ENCODE results near the gene RSPH10B2.
A peak's percentile ranks its signal among the peaks of the same experiment; 100 is the strongest.
"Not testable (repeated sequence)": the region's sequence is repeated elsewhere in the genome, so short reads cannot be mapped to it uniquely, and the experiment has no call there.

Gene RSPH10B2

DNA sequence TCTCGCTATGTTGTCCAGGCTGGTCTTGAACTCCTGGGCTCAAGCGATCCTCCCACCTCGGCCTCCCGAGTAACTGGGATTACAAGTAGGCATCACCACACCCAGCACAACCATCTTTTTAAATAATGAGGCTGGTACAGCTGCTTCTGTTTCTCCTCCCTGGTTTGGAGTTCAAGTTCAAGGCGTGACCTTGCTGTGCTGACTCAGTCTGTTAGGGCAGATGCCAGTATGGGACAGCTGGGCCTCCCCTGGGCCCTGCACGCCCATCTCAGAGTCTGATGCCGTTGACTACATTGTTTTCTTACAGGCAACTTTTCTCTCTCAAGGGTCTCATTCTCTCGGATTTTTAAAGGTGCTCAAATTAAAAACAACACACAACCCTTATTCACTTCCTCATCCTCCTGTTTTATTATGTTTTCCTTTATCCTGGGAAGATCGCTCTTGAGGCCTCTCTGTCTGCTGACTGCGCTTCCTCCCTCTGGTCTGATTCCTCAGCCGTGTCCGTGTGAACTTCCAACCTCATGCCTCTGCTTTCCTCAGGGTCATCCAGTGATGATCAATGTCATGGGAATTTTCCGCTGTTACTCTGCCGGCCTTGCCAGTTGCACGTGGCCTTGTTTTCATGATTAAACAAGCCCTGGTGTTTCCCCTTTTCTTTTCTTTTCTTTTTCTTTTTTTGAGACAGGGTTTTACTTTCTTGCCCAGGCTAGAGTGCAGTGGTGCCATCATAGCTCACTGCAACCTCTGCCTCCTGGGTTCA is 38.4 kb downstream of the RSPH10B2 start:
- DNase-seq = not testable (repeated sequence)

GRCh38 chr7:6794276-6794675 is 40.4 kb downstream of the RSPH10B2 start:
- DNase-seq = not testable (repeated sequence)

GRCh38 chr7:6797218-6797617 is 43.3 kb downstream of the RSPH10B2 start:
- DNase-seq = not testable (repeated sequence)

GRCh38 chr7:6798047-6798446 is 44.1 kb downstream of the RSPH10B2 start:
- not testable (repeated sequence) for DNase-seq

- DNase-seq = not testable (repeated sequence)
These were observed 46.0 kb downstream of the RSPH10B2 start for GRCh38 chr7:6799887-6800286.

GRCh38 chr7:6800331-6800730 is 46.4 kb downstream of the RSPH10B2 start:
- not testable (repeated sequence) for DNase-seq

- DNase-seq = not testable (repeated sequence)
These were observed 53.6 kb downstream of the RSPH10B2 start for GRCh38 chr7:6807393-6807918.

DNA sequence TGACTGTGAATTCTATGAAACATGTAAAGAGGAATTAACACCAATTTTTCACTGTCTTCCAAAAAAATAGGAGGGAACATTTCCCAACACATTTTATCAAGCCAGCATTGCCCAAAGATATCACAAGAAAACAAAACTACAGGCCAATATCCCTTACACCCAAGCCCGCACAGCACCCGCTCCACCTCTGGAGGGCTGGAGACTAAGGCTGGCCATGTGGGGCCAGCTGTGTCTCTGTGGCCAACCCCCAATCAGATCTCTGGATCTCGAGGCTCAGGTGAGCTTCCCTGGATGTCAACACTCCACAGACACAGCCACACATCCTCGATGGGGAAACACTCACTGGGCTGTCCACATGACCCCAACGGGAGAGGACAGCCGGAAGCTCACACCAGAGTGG is 54.1 kb downstream of the RSPH10B2 start:
- DNase-seq = not testable (repeated sequence)

GRCh38 chr7:6813011-6813410 is 59.1 kb downstream of the RSPH10B2 start:
- not testable (repeated sequence) for DNase-seq

DNA sequence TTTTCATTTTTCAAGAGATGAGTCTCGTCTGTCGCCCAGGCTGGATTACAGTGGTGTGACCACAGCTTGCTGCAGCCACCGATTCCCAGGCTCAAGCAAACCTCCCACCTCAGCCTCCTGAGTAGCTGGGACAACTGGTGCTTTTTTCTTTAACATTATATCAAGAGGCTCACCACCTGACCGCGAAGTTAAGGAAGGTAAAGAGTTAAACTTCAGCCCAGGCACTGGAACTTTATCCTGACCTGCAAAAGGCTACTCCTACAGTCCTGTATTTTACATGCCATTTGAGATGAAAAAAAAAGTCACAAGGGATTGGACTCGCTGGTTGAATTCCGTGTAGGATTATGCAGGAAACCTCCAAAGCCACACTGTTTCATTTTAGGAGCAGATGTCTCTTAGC is 61.6 kb downstream of the RSPH10B2 start:
- not testable (repeated sequence) for DNase-seq

DNA sequence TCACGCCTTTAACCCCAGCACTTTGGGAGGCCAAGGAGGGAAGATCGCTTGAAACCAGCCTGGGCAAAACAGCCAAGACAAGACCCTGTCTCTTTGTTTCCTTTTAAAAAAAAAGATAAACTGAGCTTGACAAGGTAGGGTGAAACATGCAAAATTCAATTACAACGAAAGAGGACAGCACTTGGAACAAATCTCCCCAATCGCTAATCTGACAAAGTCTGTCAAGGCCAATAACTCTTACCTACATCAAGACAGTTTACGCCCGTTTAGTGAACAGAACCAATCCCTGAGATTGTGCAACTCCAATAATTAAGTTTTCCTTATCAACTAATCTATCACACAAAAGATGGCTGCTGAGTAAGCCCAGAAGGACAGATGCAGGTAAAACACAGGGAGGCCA is 67.7 kb downstream of the RSPH10B2 start:
- DNase-seq = not testable (repeated sequence)

DNA sequence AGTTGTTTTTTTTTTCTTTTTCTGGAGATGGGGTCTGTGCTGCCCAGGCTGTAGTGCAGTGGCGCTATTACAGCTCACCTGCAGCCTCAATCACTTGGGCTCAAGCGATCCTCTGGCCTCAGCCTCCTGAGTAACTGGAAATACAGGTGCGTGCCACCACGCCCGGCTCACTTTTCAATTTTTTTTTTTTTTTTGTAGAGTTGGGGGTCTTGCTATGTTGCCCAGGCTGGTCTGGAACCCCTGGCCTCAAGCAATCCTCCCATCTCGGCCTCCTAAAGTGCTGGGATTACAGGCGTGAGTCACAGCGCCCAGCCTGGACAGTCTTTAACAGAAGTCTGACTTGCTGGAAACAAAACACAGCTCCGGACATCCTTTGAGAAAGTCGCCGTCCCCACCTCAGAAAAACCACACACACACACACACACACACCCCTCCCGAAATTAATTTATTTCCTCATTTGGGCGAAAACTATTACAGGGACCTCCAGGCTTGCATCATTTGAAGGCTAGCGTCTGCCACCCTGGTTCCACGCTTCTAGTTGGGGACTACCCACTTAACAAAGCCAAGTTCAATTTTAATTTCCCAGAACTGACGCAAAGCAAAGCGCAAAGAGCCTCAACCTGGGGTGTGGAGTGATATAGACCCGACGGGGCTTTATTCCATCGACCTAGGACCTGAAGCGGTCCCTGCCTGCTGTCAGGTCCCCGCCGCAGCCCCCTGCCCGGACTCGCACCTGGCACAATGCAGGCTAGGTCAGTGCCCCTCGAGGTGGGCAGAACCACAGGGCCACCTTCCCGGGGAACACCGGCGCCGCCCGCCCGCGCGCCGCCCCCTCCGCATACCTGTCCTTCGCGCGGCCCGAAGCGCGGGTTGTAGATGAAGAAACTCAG is 71.6 kb downstream of the RSPH10B2 start:
- not testable (repeated sequence) for DNase-seq

GRCh38 chr7:6826151-6826550 is 72.2 kb downstream of the RSPH10B2 start, which contains the start of gene CCZ1B:
TSS of gene CCZ1B (minus strand) at chr7:6826275. CDS start at chr7:6826197, 78 bp downstream.
- peak; percentile 85 for DNase-seq

GRCh38 chr7:6827180-6827579 is 73.3 kb downstream of the RSPH10B2 start:
- DNase-seq = not testable (repeated sequence)

DNA sequence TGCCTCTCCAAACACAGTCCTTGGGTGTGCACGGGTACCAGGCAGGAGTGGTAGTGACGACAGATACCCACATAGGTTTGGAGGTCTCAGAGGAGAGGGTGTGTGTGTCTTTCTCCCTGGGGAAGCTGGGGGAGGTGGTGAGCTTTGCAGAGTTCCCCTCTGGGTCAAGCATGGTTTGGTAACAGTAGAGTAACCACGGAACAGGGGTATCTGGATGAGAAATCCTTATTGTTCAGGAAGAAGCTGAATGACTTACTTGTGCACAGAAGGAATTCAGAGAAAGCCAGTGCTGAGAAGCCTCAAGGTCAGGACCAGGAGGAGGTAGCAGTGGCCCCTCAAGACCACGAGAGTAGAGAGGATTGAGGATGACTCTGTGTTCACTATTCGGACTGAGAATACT is 75.7 kb downstream of the RSPH10B2 start:
- DNase-seq = not testable (repeated sequence)

- not testable (repeated sequence) for DNase-seq
These were observed 76.1 kb downstream of the RSPH10B2 start for GRCh38 chr7:6830026-6830425.

GRCh38 chr7:6831018-6831725 is 77.3 kb downstream of the RSPH10B2 start:
- no peak for DNase-seq

- no peak for DNase-seq
These were observed 79.7 kb downstream of the RSPH10B2 start for GRCh38 chr7:6833636-6834035.

- not testable (repeated sequence) for DNase-seq
These were observed 81.6 kb downstream of the RSPH10B2 start for GRCh38 chr7:6835521-6835920.

DNA sequence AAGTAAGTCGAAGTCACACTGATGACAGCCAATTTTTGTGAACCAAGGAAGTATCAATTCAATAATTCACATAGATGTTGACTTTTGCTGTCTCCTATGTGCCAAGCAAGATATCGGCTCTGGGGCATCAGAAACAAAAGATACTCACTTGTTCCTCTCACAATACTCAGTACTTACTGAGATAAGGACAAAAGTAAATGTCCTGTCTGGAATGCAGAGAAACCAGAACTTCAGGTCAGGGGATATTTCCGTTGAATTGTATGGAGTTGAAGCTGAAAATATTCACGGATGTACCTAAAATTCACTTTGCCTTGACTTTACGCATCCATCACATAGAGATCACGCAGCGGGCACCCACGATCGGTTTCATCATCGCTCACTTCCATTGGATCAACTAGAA is 83.2 kb downstream of the RSPH10B2 start:
- not testable (repeated sequence) for DNase-seq

- DNase-seq = not testable (repeated sequence)
These were observed 88.5 kb downstream of the RSPH10B2 start for GRCh38 chr7:6842278-6842921.

- DNase-seq = not testable (repeated sequence)
These were observed 89.2 kb downstream of the RSPH10B2 start for GRCh38 chr7:6843092-6843491.

Data from activated CD8-positive, alpha-beta memory T cell treated with anti-CD3 and anti-CD28 coated beads, Interleukin-2, amount 50 U/mL, for 4 hours (primary cell).